Measurements from ENCODE around the gene FGF13.

The FGF13 gene

DNA sequence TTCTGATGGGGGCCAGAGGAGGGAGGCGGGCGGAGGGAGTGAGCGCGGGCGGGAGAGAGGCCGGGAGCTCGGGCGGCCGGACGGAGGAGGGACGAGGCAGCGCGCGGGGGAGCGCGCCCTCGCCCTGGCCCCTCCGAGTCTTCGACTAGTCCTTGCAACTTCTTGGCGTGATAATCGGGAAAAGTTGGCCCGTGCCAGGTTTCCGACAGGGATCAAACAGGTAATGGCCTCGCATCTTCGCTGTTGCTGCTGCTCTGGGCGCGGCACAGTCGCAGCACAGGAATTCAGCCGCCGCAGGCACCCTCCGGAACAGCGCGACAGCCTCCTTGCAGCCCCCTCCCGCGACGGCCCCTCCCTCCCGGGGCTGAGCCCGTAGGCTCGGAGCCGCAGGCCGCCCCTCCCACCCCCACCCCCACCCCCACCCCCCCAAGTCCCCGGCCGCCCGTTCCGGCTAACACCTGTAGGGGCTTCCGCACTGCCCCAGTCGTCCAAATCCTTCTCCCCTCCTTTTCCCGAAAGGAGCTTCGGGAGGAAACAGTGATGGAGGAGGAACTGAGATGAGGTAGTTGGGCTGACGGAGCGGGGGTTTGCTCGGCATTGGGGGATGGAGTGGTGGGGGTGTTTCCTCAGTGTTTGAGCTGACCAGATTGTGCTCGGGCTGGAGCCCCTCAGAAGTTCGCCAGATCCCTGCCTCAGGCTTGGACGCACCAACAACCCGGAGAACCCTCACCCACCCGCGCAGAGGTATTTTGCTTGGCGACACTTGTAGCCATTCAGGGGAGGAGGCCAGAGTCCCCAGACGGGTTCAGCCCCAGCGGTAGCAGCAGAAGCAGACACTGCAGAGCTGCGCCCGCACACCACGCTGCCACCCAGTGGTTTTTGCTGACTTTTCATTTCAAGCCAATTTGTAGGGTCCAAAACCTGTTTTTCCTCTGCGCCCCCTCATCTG lies at the start of gene FGF13:
FGF13 (minus strand) TSS at position 319 of the 949 bp plus-strand sequence. CDS start 714 bp downstream, outside the sequence.
- no peak for DNase-seq (ENCODE audit: low read depth)

- DNase-seq (ENCODE audit: low read depth): no peak
Observed at GRCh38 chrX:138759217-138759943, 47.9 kb upstream of the FGF13 start.

GRCh38 chrX:138756234-138756633 lies 44.7 kb upstream of the FGF13 start:
- DNase-seq (ENCODE audit: low read depth): no peak

DNA sequence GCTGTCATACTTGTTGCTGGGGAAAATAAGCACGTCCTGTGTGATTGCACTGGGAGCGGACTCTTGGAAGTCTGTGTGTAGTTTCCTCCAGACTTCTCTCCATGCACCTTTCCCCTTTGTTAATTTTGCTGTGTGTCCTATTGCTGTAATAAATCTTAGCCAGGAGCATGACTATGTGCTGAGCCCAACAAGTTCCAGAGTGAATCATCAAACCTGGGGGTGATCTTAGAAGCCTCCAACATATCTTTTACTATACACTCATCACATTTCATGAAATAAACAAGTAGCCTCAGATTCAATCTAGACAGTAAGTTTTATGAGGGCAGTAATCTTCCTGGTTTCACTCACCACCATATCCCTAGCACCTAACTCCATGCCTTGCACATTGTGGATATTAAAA lies 43.3 kb upstream of the FGF13 start:
- DNase-seq (ENCODE audit: low read depth): no peak

DNA sequence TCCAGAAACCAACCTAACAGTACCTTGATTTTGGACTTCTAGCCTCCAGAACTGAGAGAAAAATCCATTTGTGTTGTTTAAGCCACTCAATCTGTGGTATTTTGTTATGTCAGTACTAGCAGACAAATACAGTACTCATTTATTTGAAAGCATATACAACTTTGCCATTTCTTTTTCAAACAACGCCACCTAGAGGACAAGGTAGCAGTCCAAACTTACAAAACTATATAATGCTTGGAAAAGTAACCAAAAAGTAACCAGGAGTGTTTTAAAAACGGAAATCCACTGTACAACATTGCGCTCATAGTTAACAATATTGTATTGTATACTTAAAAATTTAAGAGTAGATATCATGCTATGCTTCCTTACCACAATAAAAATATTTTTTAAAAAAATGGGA lies 37.0 kb upstream of the FGF13 start:
- no peak for DNase-seq (ENCODE audit: low read depth)

DNA sequence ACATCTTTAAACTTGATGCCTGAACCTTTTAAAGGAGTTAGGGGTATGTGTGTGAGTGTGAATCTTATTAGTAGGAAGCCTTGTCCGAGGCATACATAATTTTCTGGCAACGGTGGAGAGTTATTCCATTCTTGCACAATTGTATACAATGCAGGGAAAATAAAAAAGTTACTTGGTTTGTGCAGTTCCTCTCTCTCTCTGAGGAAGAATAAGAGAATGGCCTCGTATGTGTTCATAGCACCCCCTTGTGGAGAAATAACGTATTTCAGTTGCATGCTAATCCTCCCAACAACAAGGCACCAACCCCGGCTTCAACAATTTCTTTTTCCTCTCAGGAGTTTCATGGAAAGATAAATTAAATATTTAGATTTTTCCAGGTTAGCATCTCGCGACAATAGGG lies 33.7 kb upstream of the FGF13 start:
- no peak for DNase-seq (ENCODE audit: low read depth)

DNA sequence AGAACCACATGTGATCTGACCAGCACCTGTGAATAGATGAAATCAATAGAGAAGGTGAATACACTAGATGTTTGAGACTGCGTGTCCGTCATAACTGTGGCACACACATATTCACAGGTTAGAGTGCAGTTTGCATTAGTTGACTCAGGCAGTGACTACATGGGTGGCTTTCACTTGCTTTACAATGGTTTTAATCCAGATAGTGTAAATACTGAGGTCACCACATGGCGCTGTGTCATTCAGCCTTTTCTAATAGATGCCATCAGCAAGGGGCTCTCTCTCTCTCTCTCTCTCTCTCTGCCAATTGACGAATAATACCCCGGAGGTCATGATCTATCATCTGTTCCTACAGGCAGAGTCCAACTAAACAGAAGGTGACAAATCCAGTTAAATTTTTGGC lies 30.7 kb upstream of the FGF13 start:
- DNase-seq (ENCODE audit: low read depth): no peak

- DNase-seq (ENCODE audit: low read depth): no peak
Observed at GRCh38 chrX:138740341-138740740, 28.8 kb upstream of the FGF13 start.

DNA sequence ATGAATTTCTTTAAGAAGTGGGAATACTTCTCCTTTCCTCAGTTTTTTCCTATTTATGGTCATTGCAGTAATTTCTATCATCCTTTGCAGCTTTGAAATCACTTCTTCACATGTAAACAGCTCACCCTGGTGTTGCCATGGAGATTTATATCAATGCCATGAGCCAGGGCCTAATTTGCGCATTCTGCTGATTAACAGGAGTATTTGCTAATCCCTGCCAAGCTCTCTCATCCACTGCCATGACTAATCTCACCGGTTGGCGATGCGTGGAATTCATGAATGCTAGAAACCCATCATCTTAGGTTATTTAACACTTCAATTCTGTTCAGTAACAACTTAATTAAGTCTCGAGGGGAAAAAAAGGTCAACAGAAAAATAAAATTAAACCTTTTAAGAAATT lies 11.8 kb upstream of the FGF13 start:
- no peak for DNase-seq (ENCODE audit: low read depth)

DNA sequence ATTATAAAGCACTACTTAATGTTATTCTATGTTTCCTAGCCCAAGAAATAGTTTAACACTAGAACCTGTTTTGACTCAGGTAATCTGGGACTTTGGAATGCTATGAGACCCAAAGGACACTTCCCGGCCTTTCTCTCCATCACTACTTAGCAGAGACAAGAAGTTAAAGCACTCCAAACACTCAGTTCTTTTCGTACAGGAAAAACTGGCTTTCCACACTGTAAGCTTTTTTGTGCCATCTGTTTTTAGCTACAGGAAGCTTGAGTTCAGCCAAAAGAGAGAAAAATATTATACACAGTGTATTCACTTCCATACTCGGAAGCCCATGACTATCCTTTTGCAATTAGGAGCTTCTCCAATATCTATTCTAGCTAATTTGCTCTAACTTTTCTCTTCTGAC lies 7.9 kb upstream of the FGF13 start:
- DNase-seq (ENCODE audit: low read depth): no peak

DNA sequence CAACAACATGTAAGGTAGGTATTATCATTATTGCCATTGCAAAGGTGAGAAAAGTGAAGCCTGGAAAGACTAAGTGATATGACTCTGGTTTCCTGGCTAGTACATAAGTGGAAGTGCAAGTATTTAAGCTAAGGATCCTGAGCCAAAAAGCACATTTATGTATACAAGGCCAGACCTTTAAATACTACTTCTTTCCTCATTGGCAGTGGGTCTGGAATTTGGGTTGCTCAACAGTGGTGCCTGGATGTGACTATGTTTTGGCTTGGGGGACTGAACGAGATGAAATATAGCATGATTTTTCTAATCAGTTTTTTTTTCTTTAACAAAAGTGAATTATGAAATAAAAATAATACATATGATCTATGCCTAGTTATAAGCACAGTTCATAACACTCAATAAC lies 7.4 kb upstream of the FGF13 start:
- DNase-seq (ENCODE audit: low read depth): no peak

GRCh38 chrX:138710866-138711341 lies 613 bp downstream of the FGF13 start:
- DNase-seq (ENCODE audit: low read depth): no peak

- DNase-seq (ENCODE audit: low read depth): no peak
Observed at GRCh38 chrX:138709886-138710791, 1.4 kb downstream of the FGF13 start.

DNA sequence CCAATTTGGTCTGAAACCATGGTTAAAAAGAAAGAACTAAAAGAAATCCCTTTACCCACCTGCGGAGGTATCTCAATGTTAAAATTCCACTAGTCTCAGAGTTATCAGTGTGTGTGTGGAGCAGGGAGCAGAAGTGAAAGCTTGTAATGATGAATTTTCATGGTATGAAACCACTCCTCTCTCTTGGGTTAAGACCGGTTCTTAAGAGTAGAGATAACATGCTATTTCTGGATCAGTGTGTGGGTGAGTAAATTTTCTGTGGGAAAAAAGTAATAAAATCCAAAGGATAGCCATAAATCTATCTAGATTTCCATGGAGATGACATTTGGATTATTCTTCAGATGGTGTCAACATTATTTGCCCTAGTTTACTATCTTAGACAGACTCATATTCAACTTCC lies 3.2 kb downstream of the FGF13 start:
- DNase-seq (ENCODE audit: low read depth): no peak

DNA sequence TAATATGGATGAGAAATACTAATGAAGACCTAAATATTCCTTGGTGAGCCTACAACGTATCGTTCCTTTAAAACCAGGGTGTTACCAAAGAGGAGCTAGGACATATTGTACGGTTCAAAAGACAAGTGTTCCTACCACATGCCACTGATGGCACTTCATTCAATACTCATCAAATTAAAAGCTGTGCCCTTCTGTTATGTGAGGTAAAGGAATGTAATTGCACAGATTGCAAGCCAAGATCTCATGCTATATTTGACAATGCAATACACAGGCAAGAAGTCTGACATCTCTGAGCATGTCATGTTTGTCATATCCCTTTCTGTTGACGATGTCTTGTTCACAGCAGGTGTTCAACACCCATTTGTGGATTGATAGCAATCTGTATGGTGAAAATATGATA lies 6.9 kb downstream of the FGF13 start:
- no peak for DNase-seq (ENCODE audit: low read depth)

- no peak for DNase-seq (ENCODE audit: low read depth)
Observed at GRCh38 chrX:138704101-138704500, 7.4 kb downstream of the FGF13 start.

- DNase-seq (ENCODE audit: low read depth): no peak
Observed at GRCh38 chrX:138692591-138692990, 18.9 kb downstream of the FGF13 start.

DNA sequence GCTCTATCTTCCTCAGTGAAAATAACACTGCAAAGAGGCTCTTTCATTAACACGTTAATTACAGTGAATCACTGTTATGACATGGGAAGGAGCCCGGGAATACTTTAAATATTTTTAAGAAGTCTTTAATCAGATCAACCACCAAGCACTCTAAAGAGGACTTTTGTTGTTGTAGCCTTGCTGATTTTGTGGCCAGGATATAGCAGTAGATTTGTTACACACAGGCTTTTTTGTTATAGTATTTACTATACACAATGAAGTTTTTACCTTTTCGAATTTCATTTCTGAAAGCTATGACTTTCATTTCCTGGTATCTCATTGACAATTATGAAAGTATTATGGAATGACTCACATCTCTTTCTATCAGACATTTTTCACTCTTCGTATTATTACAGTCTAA lies 20.3 kb downstream of the FGF13 start:
- no peak for DNase-seq (ENCODE audit: low read depth)

DNA sequence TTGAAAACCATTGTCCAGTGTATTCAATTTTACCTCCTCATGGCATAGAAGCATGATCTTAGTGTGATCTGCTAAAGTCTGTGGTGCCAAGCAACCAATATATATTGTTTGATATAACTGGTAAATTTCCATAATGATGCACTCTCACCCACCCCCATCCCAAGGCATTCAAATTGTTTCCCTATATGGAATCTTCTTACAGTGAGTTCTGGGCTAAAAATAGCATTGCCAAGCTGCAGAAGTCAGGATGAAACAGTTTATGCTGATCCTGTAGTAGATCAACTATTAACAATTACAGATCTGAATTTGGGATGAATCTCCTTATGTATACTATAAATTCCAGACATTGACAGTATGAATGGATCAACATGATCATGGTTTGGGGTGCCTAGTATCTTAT lies 20.9 kb downstream of the FGF13 start:
- DNase-seq (ENCODE audit: low read depth): no peak

GRCh38 chrX:138683600-138683999 lies 27.9 kb downstream of the FGF13 start:
- no peak for DNase-seq (ENCODE audit: low read depth)

GRCh38 chrX:138669693-138670092 lies 41.8 kb downstream of the FGF13 start:
- no peak for DNase-seq (ENCODE audit: low read depth)

DNA sequence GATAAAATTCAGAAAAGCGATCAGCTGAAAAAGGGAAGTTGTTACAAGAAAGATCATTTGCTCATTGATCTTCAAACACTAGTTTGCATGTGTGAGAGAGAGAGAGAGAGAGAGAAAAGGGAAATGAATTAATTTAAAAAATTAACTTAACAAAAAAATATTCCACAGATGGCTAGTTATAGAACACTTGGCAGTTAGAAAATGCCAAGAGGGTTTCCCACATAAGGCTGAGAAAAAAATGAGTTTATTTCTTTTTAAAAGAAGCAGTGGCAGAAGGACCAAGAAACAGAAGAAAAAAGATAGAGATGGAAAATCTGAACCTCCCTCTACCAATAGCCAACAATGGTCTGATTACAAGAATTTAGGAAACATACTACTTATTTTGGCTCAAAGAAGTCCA lies 47.1 kb downstream of the FGF13 start:
- no peak for DNase-seq (ENCODE audit: low read depth)

Measured in stimulated activated CD8-positive, alpha-beta memory T cell treated with anti-CD3 and anti-CD28 coated beads, Interleukin-4, amount 100 ng/mL, for 24 hours (primary cell).